K562 (cell line): ENCODE measurements around the gene KDM2A. TPM values are rescaled to one million over a fixed set of nuclear protein-coding genes. Genes with fewer than 3 reads are reported as not detected.
A peak's percentile ranks its signal among the peaks of the same experiment; 100 is the strongest.

ENCODE experiments used
- AFF4 ChIP-seq: sonication (generic); formaldehyde crosslinking; IDR thresholded peaks from 2 replicates; pipeline ENCODE4 v1.8.0; 2023; ENCODE audit warnings: mild to moderate bottlenecking, missing genetic modification reagents
- CEBPB ChIP-seq: fragments of 450-650 bp; IDR thresholded peaks from 2 replicates; pipeline ENCODE4 v1.6.1; 2016; ENCODE audit warnings: missing genetic modification characterization, missing compliant biosample characterization
- DMBX1 ChIP-seq: fragments of 250-450 bp; sonication (Bioruptor Pico); IDR thresholded peaks from 2 replicates; pipeline ENCODE4 v1.8.0; 2022; ENCODE audit warnings: inconsistent platforms, mild to moderate bottlenecking, moderate library complexity, borderline replicate concordance
- HOMEZ ChIP-seq: fragments of 250-450 bp; sonication (Bioruptor Pico); IDR thresholded peaks from 2 replicates; pipeline ENCODE4 v1.4.0; 2020; ENCODE audit warnings: mild to moderate bottlenecking, moderate library complexity
- ILK ChIP-seq: fragments of 450-650 bp; IDR thresholded peaks from 2 replicates; pipeline ENCODE4 v1.6.1; 2016; ENCODE audit warnings: missing genetic modification characterization, low read depth, mild to moderate bottlenecking, missing compliant biosample characterization, moderate library complexity, borderline replicate concordance
- JUNB ChIP-seq: fragments of 450-650 bp; formaldehyde crosslinking; conservative IDR thresholded peaks from 2 replicates; pipeline ENCODE4 v1.4.0; 2020; ENCODE audit warnings: mild to moderate bottlenecking
- KDM2B ChIP-seq: fragments of 250-450 bp; sonication (Bioruptor Pico); IDR thresholded peaks from 2 replicates; pipeline ENCODE4 v1.8.0; 2021; ENCODE audit warnings: mild to moderate bottlenecking, moderate library complexity
- NFIC ChIP-seq: fragments of 450-650 bp; IDR thresholded peaks from 2 replicates; pipeline ENCODE4 v1.6.1; 2017; ENCODE audit warnings: mild to moderate bottlenecking, inconsistent platforms
- NR2C1 ChIP-seq, 2 experiments: fragments of 450-650 bp; IDR thresholded peaks; 2 replicates each; pipeline ENCODE4 v1.6.1; 2017; ENCODE audit warnings: mild to moderate bottlenecking in 2 of 2, antibody characterized with exemption in 1 of 2, inconsistent platforms in 1 of 2, missing compliant biosample characterization in 1 of 2, missing genetic modification characterization in 1 of 2
- PCBP2 ChIP-seq: fragments of 200-400 bp; formaldehyde crosslinking; IDR thresholded peaks from 2 replicates; pipeline ENCODE4 v1.6.1; 2018; ENCODE audit warnings: low read length, low read depth, mild to moderate bottlenecking, moderate library complexity; ENCODE audit not compliant: poor library complexity, severe bottlenecking
- PREB ChIP-seq: sonication (generic); formaldehyde crosslinking; IDR thresholded peaks from 2 replicates; pipeline ENCODE4 v1.8.1; 2023; ENCODE audit warnings: mild to moderate bottlenecking, missing genetic modification reagents
- SIN3A ChIP-seq, 2 experiments: fragments of 150-350 bp in 1 of 2; IDR thresholded peaks; 2 replicates each; pipeline ENCODE4 v1.6.1; 2011 to 2016; ENCODE audit warnings: borderline replicate concordance in 2 of 2, low read depth in 2 of 2, low read length in 2 of 2, mild to moderate bottlenecking in 2 of 2, moderate library complexity in 2 of 2; ENCODE audit not compliant: control insufficient read depth in 1 of 2
- SIN3B ChIP-seq: fragments of 450-650 bp; IDR thresholded peaks from 2 replicates; pipeline ENCODE4 v1.6.1; 2017; ENCODE audit warnings: low read depth, mild to moderate bottlenecking, moderate library complexity
- SMARCC2 ChIP-seq: fragments of 450-650 bp; IDR thresholded peaks from 2 replicates; pipeline ENCODE4 v1.6.1; 2017; ENCODE audit warnings: antibody characterized with exemption, moderate library complexity, mild to moderate bottlenecking, low read depth
- SUPT5H ChIP-seq: fragments of 450-650 bp; IDR thresholded peaks from 2 replicates; pipeline ENCODE4 v1.6.1; 2016
- TAL1 ChIP-seq: fragments of 450-650 bp; IDR thresholded peaks from 2 replicates; pipeline ENCODE4 v1.6.1; 2016; ENCODE audit warnings: mild to moderate bottlenecking
- XRCC3 ChIP-seq: fragments of 450-650 bp; IDR thresholded peaks from 2 replicates; pipeline ENCODE4 v1.6.1; 2017; ENCODE audit warnings: mild to moderate bottlenecking, moderate library complexity
- ZEB2 ChIP-seq: fragments of 450-650 bp; IDR thresholded peaks from 2 replicates; pipeline ENCODE4 v1.6.1; 2016
- ZNF197 ChIP-seq: fragments of 200-800 bp; sonication (Bioruptor generic); IDR thresholded peaks from 2 replicates; pipeline ENCODE4 v1.6.1; 2016; ENCODE audit warnings: low read depth, missing genetic modification characterization, missing compliant biosample characterization
- polyA plus RNA-seq, 8 experiments: library from polyadenylated mRNA; depleted of rRNA in 4 of 8; stranded (reverse) in 5 of 8; unstranded in 3 of 8; fragments of >200 nt; fragmentation: Nextera tagmentation in 2 of 8; fragmentation: Illumina TruSeq in 1 of 8; extraction: Ambion mirVana in 2 of 8; extraction: Trizol in 1 of 8; gene quantifications; 2 replicates each; pipeline versions ENCODE4 v1.2.1 to v1.2.3, GENCODE V29; 2011 to 2014; ENCODE audit warnings: inconsistent platforms in 1 of 8, missing spikeins in 1 of 8
- total RNA-seq, 7 experiments: library from RNA; depleted of rRNA in 6 of 7; stranded (reverse); fragments of >200 nt in 6 of 7; fragmentation: Illumina TruSeq in 2 of 7; extraction: Trizol in 2 of 7; gene quantifications; 2 replicates each; pipeline versions ENCODE4 v1.2.1 to v1.2.3, GENCODE V29; 2011 to 2021; ENCODE audit warnings: low replicate concordance in 1 of 7
- TF ChIP-seq, protein P1 (sequence below): fragments of 450-650 bp; IDR thresholded peaks from 2 replicates; pipeline ENCODE4 v1.6.1; 2016

KDM2A gene
- total and polyA plus RNA-seq, 9 of the 15 experiments (the other 6 are each of a cell fraction or from before 2014, with no cell fraction given) = 5.0 to 39.3 (median 21.3) TPM

DNA sequence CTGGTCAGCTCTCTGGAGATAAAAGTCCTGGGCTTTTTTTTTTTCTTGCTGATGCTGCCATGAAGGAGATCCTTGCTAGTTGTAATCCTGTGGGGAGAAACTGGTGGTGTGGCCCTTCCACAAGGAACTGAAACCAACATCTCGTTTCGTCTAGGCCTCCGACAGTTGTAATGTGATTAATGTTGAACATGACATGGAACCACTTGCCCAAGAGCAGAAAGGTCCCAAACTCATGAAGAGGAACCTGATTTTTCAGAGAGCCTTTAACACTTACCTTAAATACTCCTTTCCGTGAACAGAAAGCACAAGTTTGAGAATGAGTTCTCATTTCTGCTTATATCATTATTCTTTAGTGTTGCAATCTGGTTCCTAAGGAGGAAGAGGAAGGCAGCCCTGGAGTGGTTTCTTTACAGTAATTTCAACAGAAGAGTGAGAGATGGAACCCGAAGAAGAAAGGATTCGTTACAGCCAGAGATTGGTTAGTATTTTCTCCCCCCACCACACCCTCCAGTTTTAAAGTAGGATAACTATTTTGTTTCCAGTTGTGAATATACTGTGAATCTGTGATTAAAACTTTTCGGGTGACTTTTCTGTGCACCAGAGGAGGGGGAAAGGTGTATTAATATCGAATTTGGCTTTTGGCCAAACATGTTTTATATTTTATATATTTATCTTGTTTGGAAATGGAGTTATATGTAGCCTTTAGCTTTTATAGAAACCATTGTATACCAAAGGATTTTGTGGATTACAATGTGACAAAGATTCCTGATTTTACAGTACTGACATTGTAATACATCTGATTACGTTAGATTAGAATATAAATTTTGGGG, 2.0 kb downstream of the KDM2A start (continued):
- TF ChIP-seq NR2C1 (IDR thresholded peaks at IDR 0.05) (no peak), NR2C1 (tag; IDR thresholded peaks at IDR 0.05) (no peak), DMBX1 (no peak), ZEB2 (no peak), SIN3A (IDR thresholded peaks at IDR 0.05; ENCODE audit: borderline replicate concordance in 2 of 2, control insufficient read depth in 1 of 2, low read depth in 2 of 2, low read length in 2 of 2) (no peak), PCBP2 (no peak), SIN3B (no peak), ILK (no peak), JUNB (CRISPR knock-in tag) (no peak), NFIC (peak; percentile 90), ZNF197 (CRISPR knock-in tag) (no peak), XRCC3 (no peak), KDM2B (CRISPR knock-in tag) (no peak), CEBPB (tag) (peak; percentile 77), HOMEZ (CRISPR knock-in tag) (no peak), TAL1 (no peak), SMARCC2 (0 out of 2 replicates have a peak, but pooled peaks have one; percentile 11), SUPT5H (no peak), AFF4 (CRISPR knock-in tag) (no peak), PREB (CRISPR knock-in tag) (no peak)
- TF ChIP-seq, protein P1, sequence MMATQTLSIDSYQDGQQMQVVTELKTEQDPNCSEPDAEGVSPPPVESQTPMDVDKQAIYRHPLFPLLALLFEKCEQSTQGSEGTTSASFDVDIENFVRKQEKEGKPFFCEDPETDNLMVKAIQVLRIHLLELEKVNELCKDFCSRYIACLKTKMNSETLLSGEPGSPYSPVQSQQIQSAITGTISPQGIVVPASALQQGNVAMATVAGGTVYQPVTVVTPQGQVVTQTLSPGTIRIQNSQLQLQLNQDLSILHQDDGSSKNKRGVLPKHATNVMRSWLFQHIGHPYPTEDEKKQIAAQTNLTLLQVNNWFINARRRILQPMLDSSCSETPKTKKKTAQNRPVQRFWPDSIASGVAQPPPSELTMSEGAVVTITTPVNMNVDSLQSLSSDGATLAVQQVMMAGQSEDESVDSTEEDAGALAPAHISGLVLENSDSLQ = peak; percentile 47
